Activated gamma-delta T cell (primary cell): ENCODE measurements around the gene MMADHC.

Experiments
- DNase-seq: peaks from one replicate; lab custom pipeline; 2025; lab: John Stamatoyannopoulos, UW

The MMADHC gene

GRCh38 chr2:149556452-149556851 is 31.1 kb downstream of the MMADHC start:
- no peak for DNase-seq

DNA sequence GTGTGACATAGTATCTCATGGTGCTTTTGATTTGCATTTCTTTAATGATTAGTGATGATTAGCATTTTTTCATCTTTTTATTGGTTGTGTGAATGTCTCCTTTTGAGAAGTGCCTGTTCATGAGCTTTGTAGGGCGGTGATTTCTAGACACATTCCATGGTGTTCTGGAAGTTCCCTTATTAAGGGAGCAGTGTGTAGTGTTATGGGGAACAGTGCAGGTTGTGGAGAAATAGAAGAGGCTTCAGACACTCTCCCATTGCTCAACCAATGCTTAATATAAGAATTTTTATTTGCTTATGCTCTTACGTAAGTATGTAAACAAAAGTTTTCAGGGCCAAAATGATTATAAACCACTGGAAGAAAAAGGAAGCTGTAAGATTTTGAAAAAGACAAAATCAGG is 34.7 kb downstream of the MMADHC start:
- no peak for DNase-seq

DNA sequence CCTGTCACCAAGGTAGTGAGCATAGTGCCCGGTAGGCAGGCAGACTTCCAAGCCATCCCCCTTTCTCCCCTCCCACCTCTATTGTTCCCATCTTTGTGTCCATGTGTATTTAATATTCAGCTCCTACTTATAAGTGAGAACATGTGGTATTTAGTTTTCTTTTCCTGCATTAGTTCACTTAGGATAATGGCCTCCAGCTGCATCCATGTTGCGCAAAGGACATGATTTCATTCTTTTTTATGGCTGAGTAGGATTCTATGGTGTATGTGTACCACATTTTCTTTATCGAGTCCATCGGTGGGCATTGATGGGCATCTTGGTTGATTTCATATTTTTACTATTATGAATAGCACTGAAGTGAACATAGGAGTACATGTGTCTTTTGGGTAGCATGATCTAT is 35.3 kb downstream of the MMADHC start:
- no peak for DNase-seq

- DNase-seq: no peak
Observed at GRCh38 chr2:149544692-149545091, 42.9 kb downstream of the MMADHC start.

- no peak for DNase-seq
Observed at GRCh38 chr2:149543845-149544244, 43.7 kb downstream of the MMADHC start.

DNA sequence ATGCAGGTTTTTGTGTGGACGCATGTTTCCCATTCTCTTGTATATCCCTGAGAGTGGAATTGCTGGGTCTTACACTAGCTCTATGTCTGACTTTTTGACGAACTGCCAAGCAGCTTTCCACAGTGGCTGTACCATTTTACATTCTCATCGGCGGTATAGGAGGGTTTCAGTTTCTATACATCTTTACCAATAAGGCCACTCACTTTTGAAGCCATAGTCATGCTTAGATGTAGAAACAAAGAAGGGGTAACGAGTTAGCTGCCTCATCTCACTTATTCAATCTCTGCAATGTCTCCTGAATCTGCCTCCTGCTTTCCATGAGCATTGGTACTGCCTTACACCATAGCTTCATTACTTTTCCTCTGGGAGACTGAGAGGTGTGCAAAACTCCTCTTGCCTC is 47.4 kb downstream of the MMADHC start:
- no peak for DNase-seq

DNA sequence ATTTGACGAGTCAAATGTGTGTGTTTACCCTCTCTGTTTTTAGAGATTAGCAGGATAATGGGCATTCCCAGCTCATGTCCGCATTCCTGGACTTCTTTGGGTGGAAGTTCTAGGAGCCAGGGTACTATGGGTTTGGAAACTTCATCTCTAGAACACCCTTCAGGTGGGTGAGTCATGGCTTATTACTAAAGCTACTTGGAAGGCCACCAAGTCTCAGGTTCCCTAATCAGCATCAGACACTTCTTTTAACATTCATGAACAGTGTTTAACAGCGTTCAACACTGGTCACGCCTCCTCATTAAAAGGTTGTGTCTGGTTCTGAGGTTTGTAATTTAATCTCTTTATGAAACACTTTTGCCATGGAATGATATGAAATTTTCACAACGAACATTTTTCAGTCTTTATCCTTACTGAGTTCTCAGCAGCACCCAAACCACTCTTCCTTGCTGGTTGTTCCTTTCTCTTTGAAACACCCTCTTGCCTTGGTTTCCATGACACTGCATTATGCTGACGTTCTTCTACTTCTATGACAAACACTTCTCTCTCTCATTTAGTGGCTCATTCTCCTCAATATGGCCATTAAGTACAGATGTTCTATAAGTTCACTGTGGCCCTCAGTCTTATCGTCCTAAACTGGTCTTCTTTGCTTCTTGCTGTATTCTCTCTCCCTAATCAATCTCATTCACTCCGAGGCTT is 49.3 kb downstream of the MMADHC start:
- no peak for DNase-seq

DNA sequence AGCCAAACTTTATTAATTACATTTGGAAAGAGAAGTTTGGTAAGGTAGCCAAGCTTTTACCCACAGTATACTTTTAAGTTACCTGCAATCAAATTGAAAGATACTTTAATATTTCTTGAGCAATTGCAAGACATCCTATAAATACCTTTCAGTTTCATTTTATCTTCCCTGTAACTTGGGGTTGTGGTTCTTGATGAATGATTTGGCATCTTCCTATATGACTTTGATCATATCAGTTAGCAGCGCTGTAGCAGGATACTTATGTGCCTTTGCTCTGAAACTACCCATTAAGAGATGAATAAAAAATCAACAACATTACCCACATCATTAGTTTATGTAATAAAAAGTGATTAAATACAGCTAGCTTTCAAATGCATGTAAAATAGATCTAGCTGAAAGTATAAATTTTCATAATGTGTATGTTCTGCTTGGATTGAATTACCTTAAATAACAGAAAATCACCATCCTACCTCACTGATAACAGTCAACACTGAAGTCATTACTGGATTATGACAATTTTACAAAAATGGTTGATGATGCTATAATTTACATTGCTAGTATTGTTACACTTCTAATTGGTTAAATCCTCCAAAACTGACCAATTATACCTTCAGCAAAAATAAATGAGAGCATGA is 50.4 kb downstream of the MMADHC start:
- no peak for DNase-seq

GRCh38 chr2:149536649-149537048 is 50.9 kb downstream of the MMADHC start:
- no peak for DNase-seq

- no peak for DNase-seq
Observed at GRCh38 chr2:149534674-149535073, 52.9 kb downstream of the MMADHC start.

DNA sequence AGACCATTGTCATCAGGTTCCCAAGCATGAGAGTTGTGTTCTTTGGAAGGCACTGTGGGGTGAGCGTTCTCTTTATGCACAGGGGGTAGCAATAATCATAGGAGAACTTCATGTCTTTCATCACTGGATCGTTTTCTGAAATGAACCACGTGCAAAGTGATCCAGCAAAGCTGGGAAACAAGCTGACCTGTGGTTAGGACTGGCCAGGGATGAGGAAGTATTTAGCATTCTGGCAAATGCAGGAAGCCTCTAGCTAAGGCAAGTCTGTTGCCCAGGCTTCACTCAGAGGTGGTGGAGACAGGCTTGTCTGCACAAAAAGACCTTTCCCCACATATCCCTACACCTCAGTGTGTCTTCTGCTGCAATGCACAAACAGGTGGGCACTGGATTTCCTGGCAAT is 58.6 kb downstream of the MMADHC start:
- no peak for DNase-seq

- DNase-seq: no peak
Observed at GRCh38 chr2:149527998-149528755, 59.4 kb downstream of the MMADHC start.

- no peak for DNase-seq
Observed at GRCh38 chr2:149526689-149527088, 60.9 kb downstream of the MMADHC start.

DNA sequence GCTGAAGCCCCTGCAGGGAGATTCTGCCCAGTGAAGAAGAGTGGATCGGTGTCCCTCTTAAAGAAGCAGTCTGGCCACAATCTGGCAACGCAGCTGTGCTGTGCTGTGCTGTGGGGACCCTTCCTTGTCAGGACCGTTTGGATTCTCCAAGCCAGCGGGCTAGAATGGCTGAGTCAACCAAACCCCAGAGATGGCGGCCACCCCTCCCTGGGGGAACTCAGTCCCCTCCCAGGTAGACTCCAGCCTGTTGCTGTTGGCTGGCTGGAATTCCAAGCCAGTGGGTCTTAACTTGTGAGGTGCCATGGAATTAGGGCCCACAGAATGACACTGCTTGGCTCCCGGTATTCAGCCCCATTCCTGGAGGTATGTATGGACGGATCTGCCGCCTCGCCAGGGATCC is 62.3 kb downstream of the MMADHC start:
- DNase-seq: no peak
